Gastroesophageal sphincter (tissue), 4 donors: ENCODE data around the gene FLVCR1. TPM values are rescaled to one million over a fixed set of nuclear protein-coding genes. Genes with fewer than 3 reads are reported as not detected.

Experiments
- ATAC-seq: fragments of 150-250 bp; one replicate; pipeline ENCODE4 v1.9.1; 2016; ENCODE audit warnings: mild to moderate bottlenecking, moderate library complexity
- H3K27ac ChIP-seq, 4 donors: fragments of 200-600 bp; sonication (generic) in 3 of 4; 1 replicate in 3 of 4; 2 replicates in 1 of 4; pipeline ENCODE4 v1.5.1; 2016 to 2019
- H3K27me3 ChIP-seq: fragments of 200-600 bp; sonication (generic); one replicate; pipeline ENCODE4 v1.5.1; 2019
- H3K36me3 ChIP-seq, 2 donors: fragments of 200-600 bp; sonication (generic); one replicate each; pipeline ENCODE4 v1.5.1; 2019; ENCODE audit warnings: control low read depth in 1 of 2
- H3K4me1 ChIP-seq, 3 donors: fragments of 200-600 bp; sonication (generic); 1 replicate in 2 of 3; 2 replicates in 1 of 3; pipeline ENCODE4 v1.5.1; 2016 to 2019; ENCODE audit warnings: control low read depth in 2 of 3
- H3K4me3 ChIP-seq, 2 donors: fragments of 200-600 bp; sonication (generic); one replicate each; pipeline ENCODE4 v1.5.1; 2019; ENCODE audit warnings: mild to moderate bottlenecking in 1 of 2, moderate library complexity in 1 of 2
- H3K9me3 ChIP-seq, 3 donors: fragments of 200-600 bp; sonication (generic); one replicate each; pipeline ENCODE4 v1.5.1; 2017 to 2019; ENCODE audit warnings: control low read depth in 2 of 3
- EP300 ChIP-seq: sonication (generic); formaldehyde crosslinking; IDR thresholded peaks from one replicate; pipeline ENCODE4 v1.6.1; 2017; ENCODE audit warnings: antibody characterized with exemption, mild to moderate bottlenecking
- POLR2A ChIP-seq, 2 donors: fragments of 450-650 bp; IDR thresholded peaks; one replicate each; pipeline ENCODE4 v1.6.1; 2017; ENCODE audit warnings: antibody characterized with exemption in 2 of 2, mild to moderate bottlenecking in 2 of 2, moderate library complexity in 1 of 2
- POLR2AphosphoS5 ChIP-seq: sonication (generic); formaldehyde crosslinking; IDR thresholded peaks from one replicate; pipeline ENCODE4 v1.6.1; 2017; ENCODE audit warnings: antibody characterized with exemption
- WGBS, 2 donors: methylation state at CpG; one replicate each; pipeline ENCODE4 v1.1.5; 2018; ENCODE audit warnings: low coverage in 1 of 2; 5-methylcytosine and 5-hydroxymethylcytosine counted together
- total RNA-seq, 4 donors: library from RNA; depleted of rRNA; stranded (reverse); fragments of >200 nt; gene quantifications; one replicate each; pipeline ENCODE4 v1.1.0, GENCODE V29; 2016
- TF ChIP-seq, protein P1 (sequence below), 4 experiments: fragments of 200-600 bp in 2 of 4; fragments of 450-650 bp in 2 of 4; sonication (generic) in 1 of 4; IDR thresholded peaks; one replicate each; pipeline ENCODE4 v1.5.1; 2017 to 2019; ENCODE audit warnings: antibody characterized with exemption in 4 of 4, mild to moderate bottlenecking in 2 of 4, moderate library complexity in 2 of 4

FLVCR1 gene
- total RNA-seq: 1 to 10 TPM; 3.2 to 9.2 (median 4.4) TPM

DNA sequence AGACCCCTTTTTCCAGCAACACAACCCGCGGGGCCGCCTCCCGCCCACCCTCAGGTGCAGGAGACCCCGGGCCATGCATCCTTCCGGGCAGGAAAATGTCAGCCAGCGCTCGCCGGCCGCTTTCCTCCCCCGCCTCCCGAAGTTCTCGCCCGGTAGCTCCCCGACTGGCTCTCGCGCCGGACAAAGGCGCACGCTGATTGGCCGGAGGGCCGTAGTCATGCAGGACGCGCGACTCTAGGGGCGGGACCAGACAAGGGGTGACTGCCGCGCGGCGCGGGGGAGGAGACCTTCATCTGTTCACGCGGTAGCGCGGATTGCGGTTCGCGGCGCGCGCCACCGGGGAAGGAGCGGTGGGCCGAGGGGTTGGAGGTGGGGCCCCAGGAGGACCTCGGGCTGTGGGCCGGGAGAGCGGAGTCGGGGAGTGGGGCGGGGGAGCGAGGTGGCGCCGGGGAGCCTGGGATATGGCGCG lies at the start of gene FLVCR1:
FLVCR1 (plus strand) TSS at position 284 of the 469 bp plus-strand sequence; CDS start at position 462, 178 bp downstream.
- Histone ChIP-seq H3K9me3 (no peaks in the 10 kb centered on the region), H3K36me3 (no peaks in the 10 kb centered on the region), H3K4me3 (peak within 1 kb of the TSS; percentile 90 to 97), H3K27ac (peak within 1 kb of the TSS; percentile 68 to 94 (median 88)), H3K4me1 (peaks cover 0 to 47% (median 4%) of the 10 kb centered on the region in 3 donors), H3K27me3 (no peaks in the 10 kb centered on the region)
- no CpG with 5 or more reads among the region's 54 CpGs for WGBS, 2 donors
- peak; percentile 100 for ATAC-seq
- TF ChIP-seq POLR2AphosphoS5 (peak; percentile 82), POLR2A (IDR thresholded peaks at IDR 0.05) (peak; percentile 54 to 60)
- TF ChIP-seq, protein P1, sequence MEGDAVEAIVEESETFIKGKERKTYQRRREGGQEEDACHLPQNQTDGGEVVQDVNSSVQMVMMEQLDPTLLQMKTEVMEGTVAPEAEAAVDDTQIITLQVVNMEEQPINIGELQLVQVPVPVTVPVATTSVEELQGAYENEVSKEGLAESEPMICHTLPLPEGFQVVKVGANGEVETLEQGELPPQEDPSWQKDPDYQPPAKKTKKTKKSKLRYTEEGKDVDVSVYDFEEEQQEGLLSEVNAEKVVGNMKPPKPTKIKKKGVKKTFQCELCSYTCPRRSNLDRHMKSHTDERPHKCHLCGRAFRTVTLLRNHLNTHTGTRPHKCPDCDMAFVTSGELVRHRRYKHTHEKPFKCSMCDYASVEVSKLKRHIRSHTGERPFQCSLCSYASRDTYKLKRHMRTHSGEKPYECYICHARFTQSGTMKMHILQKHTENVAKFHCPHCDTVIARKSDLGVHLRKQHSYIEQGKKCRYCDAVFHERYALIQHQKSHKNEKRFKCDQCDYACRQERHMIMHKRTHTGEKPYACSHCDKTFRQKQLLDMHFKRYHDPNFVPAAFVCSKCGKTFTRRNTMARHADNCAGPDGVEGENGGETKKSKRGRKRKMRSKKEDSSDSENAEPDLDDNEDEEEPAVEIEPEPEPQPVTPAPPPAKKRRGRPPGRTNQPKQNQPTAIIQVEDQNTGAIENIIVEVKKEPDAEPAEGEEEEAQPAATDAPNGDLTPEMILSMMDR (IDR thresholded peaks at IDR 0.05): no peak

DNA sequence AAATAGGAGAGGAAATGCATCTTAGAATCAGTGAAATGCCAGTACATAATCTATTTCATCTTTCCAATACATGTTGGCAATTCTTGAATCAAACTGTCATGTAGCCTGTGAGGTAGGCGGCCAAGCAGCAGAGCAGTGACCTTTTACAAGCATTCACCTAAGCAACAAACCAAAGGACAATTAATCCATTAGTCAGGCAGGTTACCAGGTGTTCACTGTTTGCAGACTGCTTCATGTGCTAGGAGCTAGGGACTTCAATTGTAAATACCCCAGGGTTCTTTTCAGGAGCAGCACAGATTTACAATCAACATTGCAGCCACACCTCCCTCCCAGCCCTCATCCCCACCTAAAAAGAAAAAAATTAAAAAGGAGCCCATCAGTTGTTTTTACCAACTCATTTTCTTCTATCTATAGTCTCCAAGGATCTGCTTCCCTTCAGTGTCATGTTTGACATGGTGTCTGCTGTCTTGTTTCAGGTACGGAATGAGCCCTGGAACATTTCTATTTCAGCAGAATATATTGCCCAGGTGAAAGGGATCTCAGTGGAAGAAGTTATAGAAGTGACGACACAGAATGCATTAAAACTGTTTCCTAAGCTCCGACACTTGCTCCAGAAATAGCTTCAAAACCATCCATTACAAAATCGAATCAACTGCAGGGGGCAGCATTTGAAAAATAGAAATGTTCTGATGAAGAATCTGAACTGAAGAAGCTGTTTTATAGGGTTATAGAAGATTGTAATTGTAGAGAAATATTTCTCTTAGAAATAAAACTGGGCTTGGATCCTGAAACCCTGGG lies 43.3 kb upstream of the FLVCR1 start:
- Histone ChIP-seq H3K27ac (no peak overlapping the region), H3K36me3 (peaks cover 0 to 38% of the 10 kb centered on the region in 2 donors), H3K4me3 (no peak overlapping the region), H3K27me3 (no peaks in the 10 kb centered on the region), H3K4me1 (no peaks in the 10 kb centered on the region), H3K9me3 (no peaks in the 10 kb centered on the region)
- TF ChIP-seq EP300 (no peak), POLR2A (IDR thresholded peaks at IDR 0.05) (no peak)
- TF ChIP-seq, protein P1 (IDR thresholded peaks at IDR 0.05): peak in 3 of 4 experiments; percentile 21 to 48 (median 48)
- no peak for ATAC-seq
- 33 to 42% methylated on average over 5 of the region's 5 CpGs for WGBS, 2 donors

DNA sequence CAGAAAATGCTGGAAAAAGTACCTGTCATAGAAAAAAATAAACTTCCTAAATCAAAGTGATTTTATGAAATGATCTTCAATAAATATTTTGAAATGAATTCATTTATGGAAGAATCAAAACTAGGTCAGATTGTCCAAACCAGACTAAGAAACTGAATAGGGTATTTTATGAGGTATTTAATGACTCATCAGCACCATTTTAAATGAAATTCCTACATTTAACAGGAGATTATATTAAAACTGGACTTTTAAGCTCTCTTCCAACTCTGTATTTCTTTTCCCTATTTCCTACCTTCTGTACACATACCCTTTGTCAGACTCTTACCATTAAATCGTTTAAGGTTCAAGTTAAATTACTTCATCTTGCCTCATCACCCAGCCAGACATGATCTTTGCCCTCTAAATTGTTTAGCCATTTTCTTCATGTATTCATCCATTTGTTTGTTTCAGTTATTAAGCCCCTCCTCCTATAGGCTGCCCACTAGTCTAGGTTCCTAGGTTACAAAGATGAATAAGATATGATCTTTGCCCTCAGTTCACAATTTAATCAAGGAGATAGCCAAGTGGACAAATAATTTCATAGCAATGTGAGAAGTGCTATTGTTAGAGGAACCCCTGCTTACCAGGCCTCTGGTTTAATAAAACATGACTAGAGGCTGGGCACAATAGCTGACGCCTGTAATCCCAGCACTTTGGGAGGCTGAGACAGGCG lies 41.4 kb upstream of the FLVCR1 start:
- Histone ChIP-seq H3K4me3 (no peak overlapping the region), H3K36me3 (peaks cover 0 to 25% of the 10 kb centered on the region in 2 donors), H3K4me1 (no peaks in the 10 kb centered on the region), H3K27ac (no peak overlapping the region), H3K9me3 (no peaks in the 10 kb centered on the region), H3K27me3 (no peaks in the 10 kb centered on the region)
- ATAC-seq: no peak
- WGBS, 2 donors: 71 to 75% methylated on average over 3 of the region's 3 CpGs
- TF ChIP-seq, protein P1 (IDR thresholded peaks at IDR 0.05): no peak
- TF ChIP-seq EP300 (no peak), POLR2AphosphoS5 (no peak), POLR2A (IDR thresholded peaks at IDR 0.05) (no peak)

DNA sequence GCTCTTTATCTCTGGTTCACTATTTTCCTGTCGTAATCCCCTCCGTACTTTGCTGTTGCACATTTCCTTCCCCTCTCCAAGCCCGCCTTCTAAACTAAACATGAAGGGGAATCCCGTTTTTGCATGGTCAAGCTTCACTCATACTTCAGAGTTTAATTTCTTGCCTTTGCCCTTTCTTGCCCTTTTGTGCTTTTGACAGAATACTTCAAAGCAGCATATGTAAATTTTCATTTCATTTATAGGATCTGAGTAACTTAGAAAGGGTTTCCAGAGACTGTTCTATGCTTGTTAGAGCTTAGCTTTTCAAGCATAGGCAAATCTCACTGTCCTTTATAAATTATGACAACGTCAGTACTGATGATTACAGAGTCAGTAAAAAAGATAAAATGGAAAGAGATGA lies 38.3 kb upstream of the FLVCR1 start:
- Histone ChIP-seq H3K36me3 (peaks cover 0 to under 1% of the 10 kb centered on the region in 2 donors), H3K9me3 (no peaks in the 10 kb centered on the region), H3K27me3 (no peaks in the 10 kb centered on the region), H3K4me3 (no peak overlapping the region), H3K27ac (no peak overlapping the region), H3K4me1 (no peaks in the 10 kb centered on the region)
- TF ChIP-seq EP300: no peak
- TF ChIP-seq POLR2AphosphoS5: no peak
- no peak for TF ChIP-seq POLR2A (IDR thresholded peaks at IDR 0.05)
- TF ChIP-seq, protein P1 (IDR thresholded peaks at IDR 0.05): no peak
- WGBS, 2 donors: 37 to 44% methylated on average over 3 to 5 of the region's 5 CpGs
- no peak for ATAC-seq
